Bronchial epithelial cell (primary cell): ENCODE results near the gene CCDC63. TPM values are rescaled to one million over a fixed set of nuclear protein-coding genes. Genes with fewer than 3 reads are reported as not detected.

ENCODE experiments used
- DNase-seq: peaks from one replicate; pipeline ENCODE4 v3.0.0-alpha.2; 2010; ENCODE audit warnings: low read depth
- FAIRE-seq: peaks from 2 replicates; lab custom pipeline; 2011; peaks lifted over from hg19 to GRCh38; lab: Jason Lieb, UNC
- H3K27me3 ChIP-seq: 2 replicates; pipeline ENCODE4 v1.5.1; 2011; ENCODE audit warnings: low read length; ENCODE audit not compliant: control insufficient read depth, insufficient read depth
- H3K36me3 ChIP-seq: 2 replicates; pipeline ENCODE4 v1.5.1; 2011; ENCODE audit warnings: low read length; ENCODE audit not compliant: control insufficient read depth, insufficient read depth
- H3K4me3 ChIP-seq: 2 replicates; pipeline ENCODE4 v1.5.1; 2011; ENCODE audit warnings: mild to moderate bottlenecking, low read depth, low read length, control low read depth
- CTCF ChIP-seq: IDR thresholded peaks from 2 replicates; pipeline ENCODE4 v1.5.1; 2011; ENCODE audit warnings: mild to moderate bottlenecking, moderate library complexity, low read length, control low read depth, inconsistent platforms; ENCODE audit not compliant: insufficient read depth, severe bottlenecking
- total RNA-seq: library from RNA; depleted of rRNA; stranded (reverse); fragments of >200 nt; gene quantifications from 2 replicates; pipeline ENCODE4 v1.2.1, GENCODE V29; 2014

The CCDC63 gene
- total RNA-seq, 1 donor from 2014 or later, result not detected

DNA sequence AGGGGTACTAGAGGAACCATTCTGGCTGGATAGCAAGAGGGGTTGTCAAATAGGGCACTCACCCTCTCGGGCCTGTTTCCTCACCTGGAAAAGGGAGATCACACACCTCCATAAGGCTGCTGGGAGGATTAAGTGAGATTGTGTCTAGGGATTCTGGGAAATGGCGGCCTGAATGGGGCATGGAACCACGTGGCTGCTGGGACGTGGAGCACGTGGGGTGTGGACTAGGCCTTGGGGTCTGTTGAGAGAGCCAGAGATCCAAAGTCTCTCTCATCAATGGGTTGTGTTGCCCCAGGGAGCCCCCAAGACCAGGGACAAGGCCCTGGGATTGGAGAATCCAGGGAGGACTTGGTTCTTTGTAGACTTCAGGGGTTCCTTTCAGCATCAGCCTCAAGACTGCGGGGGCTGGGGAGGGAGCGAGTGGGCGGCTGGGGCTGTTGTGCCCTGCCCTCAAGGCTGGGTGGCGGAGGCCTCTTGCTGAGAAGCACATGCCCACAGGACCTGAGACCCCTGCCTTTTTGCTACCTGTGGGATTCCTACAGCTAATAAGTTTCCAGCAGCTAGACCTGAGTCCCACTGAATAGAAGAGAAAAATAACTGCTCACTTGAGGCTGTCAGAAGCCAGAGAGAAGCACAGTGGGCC, 77.0 kb downstream of the CCDC63 start:
- no peaks in the 10 kb centered on the region for H3K36me3 ChIP-seq
- no peak for TF ChIP-seq CTCF
- H3K27me3 ChIP-seq, result no peaks in the 10 kb centered on the region
- no peak for DNase-seq
- FAIRE-seq, result no peak
- H3K4me3 ChIP-seq, result no peak overlapping the region

- Histone ChIP-seq H3K27me3 (no peaks in the 10 kb centered on the region), H3K4me3 (no peak overlapping the region)
- FAIRE-seq, result no peak
Measured at GRCh38 chr12:110927546-110927945, 80.8 kb downstream of the CCDC63 start.

DNA sequence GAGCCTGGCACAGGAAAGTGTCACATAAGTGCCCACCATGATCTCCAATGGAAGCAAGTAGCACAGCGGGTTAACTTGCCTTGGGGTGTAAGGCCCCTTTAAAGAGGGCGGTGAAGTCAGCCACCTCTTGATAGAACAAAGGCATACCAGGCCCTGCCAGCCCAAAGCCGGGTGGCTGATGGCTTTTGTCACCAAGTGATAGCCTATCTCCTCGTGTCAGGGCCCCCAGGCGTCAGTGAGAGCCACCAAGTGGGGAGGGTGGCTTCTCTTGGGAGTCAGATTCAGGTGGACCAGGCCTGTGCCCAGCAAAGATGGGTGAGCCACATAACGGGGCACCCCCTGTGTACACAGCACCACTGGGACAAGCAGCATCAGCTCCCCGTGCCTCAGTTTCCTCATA, 81.9 kb downstream of the CCDC63 start:
- DNase-seq (no peak), FAIRE-seq (no peak)
- Histone ChIP-seq H3K36me3 (no peaks in the 10 kb centered on the region), H3K27me3 (no peaks in the 10 kb centered on the region), H3K4me3 (no peak overlapping the region)
- no peak for TF ChIP-seq CTCF

More at GRCh38 chr12:110927546-110927945, 80.8 kb downstream of the CCDC63 start:
- TF ChIP-seq CTCF, result no peak
- H3K36me3 ChIP-seq, result no peaks in the 10 kb centered on the region
- DNase-seq, result no peak

DNA sequence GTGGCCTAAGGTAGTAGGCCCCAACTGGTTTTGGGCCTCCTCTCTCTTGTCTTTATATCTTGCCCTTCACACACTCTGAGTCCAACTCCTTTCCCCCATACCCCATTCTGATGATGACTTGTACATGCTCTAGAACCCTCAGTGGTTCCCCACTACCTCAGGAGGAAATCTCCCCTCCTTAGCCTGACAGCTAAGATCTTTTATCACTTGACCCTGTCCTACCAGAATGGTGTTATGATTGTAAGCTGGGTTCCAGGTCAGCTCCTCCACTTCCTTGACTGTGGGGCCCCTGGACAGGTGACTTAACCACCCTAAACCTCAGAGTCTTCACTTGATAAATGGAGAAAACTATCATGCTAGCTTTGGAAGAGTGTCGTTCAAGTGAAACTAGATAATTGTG, 83.0 kb downstream of the CCDC63 start:
- Histone ChIP-seq H3K4me3 (no peak overlapping the region), H3K27me3 (no peaks in the 10 kb centered on the region), H3K36me3 (no peaks in the 10 kb centered on the region)
- TF ChIP-seq CTCF, result no peak
- no peak for FAIRE-seq
- no peak for DNase-seq

DNA sequence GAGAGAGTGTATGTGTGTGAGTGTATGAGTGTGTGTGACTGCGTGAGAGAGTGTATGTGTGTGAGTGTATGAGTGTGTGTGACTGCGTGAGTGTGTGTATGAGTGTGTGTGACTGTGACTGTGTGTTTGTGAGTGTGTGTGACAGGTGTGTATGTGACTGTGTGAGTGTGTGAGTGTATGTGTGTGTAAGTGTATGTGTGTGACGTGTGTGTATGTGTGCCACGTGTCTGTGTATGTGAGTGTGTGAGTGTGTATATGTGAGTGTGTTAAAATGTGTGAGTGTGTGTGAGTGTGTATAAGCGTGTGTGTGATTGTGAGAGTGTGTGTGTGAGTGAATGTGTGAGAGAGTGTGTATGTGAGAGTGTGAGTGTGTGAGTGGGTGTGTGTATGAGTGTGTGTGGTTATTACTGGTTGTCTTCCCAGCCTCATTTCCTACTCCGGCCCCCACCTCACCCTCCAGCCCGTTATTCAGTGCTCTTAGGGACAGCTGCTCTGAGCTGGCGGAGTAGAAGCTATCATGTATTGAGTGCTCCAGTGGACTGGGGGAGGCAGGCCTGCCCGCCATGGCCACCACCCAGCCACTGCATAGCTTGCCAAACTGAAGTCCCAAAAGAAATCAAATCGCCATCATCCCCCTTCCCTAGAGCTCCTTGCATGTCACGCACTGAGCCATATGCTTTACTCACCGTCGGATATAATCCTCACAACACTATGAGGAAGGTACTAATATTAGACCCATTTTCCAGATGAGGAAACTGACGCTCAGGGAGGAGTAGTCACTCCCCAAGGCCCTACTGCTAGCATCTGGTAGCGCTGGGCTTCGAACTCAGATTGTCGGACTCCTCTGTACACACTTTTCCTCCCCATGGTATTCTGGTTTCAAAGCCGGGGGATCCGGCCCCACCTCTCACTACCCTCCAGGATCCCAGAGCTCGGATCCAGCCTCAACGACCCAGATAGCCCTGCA, 83.8 kb downstream of the CCDC63 start:
- Histone ChIP-seq H3K4me3 (no peak overlapping the region), H3K36me3 (no peaks in the 10 kb centered on the region), H3K27me3 (no peaks in the 10 kb centered on the region)
- peak; percentile 99 for FAIRE-seq
- TF ChIP-seq CTCF, result no peak
- no peak for DNase-seq
